Fibroblast of lung (primary cell): Measurements from ENCODE around the gene WSB2. TPM values are rescaled to one million over a fixed set of nuclear protein-coding genes. Genes with fewer than 3 reads are reported as not detected.
A peak's percentile ranks its signal among the peaks of the same experiment; 100 is the strongest.

Source experiments
- DNase-seq, 2 donors: peaks; one replicate each; pipeline versions ENCODE4 v3.0.0 to v3.0.0-alpha.2; 2010; ENCODE audit warnings: low read depth in 2 of 2
- H2AFZ ChIP-seq: 2 replicates; pipeline ENCODE4 v1.5.1; 2012; ENCODE audit warnings: low read length, control low read depth, inconsistent platforms
- H3K27ac ChIP-seq: 2 replicates; pipeline ENCODE4 v1.5.1; 2011; ENCODE audit warnings: low read length, control low read depth; ENCODE audit not compliant: insufficient read depth
- H3K27me3 ChIP-seq: 2 replicates; pipeline ENCODE4 v1.5.1; 2011; ENCODE audit warnings: mild to moderate bottlenecking, low read length; ENCODE audit not compliant: control insufficient read depth, insufficient read depth
- H3K36me3 ChIP-seq: 2 replicates; pipeline ENCODE4 v1.5.1; 2011; ENCODE audit warnings: low read length; ENCODE audit not compliant: control insufficient read depth, insufficient read depth
- H3K4me1 ChIP-seq: 2 replicates; pipeline ENCODE4 v1.5.1; 2011; ENCODE audit warnings: low read length; ENCODE audit not compliant: control insufficient read depth, insufficient read depth; ENCODE audit errors: extremely low read depth
- H3K4me2 ChIP-seq: 2 replicates; pipeline ENCODE4 v1.5.1; 2011; ENCODE audit warnings: low read length, control low read depth; ENCODE audit not compliant: insufficient read depth; ENCODE audit errors: extremely low read depth
- H3K4me3 ChIP-seq, 4 experiments: fragments of 200-600 bp in 1 of 4; sonication (generic) in 1 of 4; replicated peaks in 1 of 4; 2 replicates each; pipeline ENCODE4 v1.5.1; 2011 to 2016; ENCODE audit warnings: low read length in 4 of 4, low read depth in 3 of 4, mild to moderate bottlenecking in 3 of 4, control low read depth in 2 of 4, inconsistent platforms in 1 of 4, mixed read lengths in 1 of 4; ENCODE audit not compliant: insufficient read depth in 1 of 4; ENCODE audit errors: control extremely low read depth in 1 of 4
- H3K79me2 ChIP-seq: 2 replicates; pipeline ENCODE4 v1.5.1; 2012; ENCODE audit warnings: mild to moderate bottlenecking, low read length, inconsistent platforms; ENCODE audit not compliant: control insufficient read depth, insufficient read depth
- H3K9ac ChIP-seq: 2 replicates; pipeline ENCODE4 v1.5.1; 2011; ENCODE audit warnings: mild to moderate bottlenecking, low read length, control low read depth; ENCODE audit not compliant: insufficient read depth
- H3K9me3 ChIP-seq: 2 replicates; pipeline ENCODE4 v1.5.1; 2012; ENCODE audit warnings: low read depth, low read length; ENCODE audit not compliant: control insufficient read depth, insufficient read depth
- H4K20me1 ChIP-seq: 2 replicates; pipeline ENCODE4 v1.5.1; 2011; ENCODE audit warnings: low read length; ENCODE audit not compliant: control insufficient read depth, insufficient read depth; ENCODE audit errors: extremely low read depth
- EZH2 ChIP-seq: IDR thresholded peaks from 2 replicates; pipeline ENCODE4 v1.5.1; 2012; ENCODE audit warnings: low read length, control low read depth, mild to moderate bottlenecking; ENCODE audit errors: missing control alignments
- polyA plus RNA-seq, 2 donors: library from polyadenylated mRNA; depleted of rRNA in 1 of 2; stranded (reverse) in 1 of 2; unstranded in 1 of 2; fragments of >200 nt; gene quantifications; 2 replicates each; pipeline ENCODE4 v1.2.1, GENCODE V29; 2011 to 2012; ENCODE audit warnings: missing spikeins in 1 of 2
- total RNA-seq: library from RNA; depleted of rRNA; stranded (reverse); fragments of >200 nt; gene quantifications from 2 replicates; pipeline ENCODE4 v1.2.1, GENCODE V29; 2014
- TF ChIP-seq, protein P1 (sequence below), 2 donors: IDR thresholded peaks in 1 of 2; conservative IDR thresholded peaks in 1 of 2; 1 replicate in 1 of 2; 2 replicates in 1 of 2; pipeline ENCODE4 v1.5.1; 2011 to 2012; ENCODE audit warnings: low read length in 2 of 2, control low read depth in 1 of 2, inconsistent platforms in 1 of 2, low read depth in 1 of 2, mild to moderate bottlenecking in 1 of 2

The WSB2 gene
- total and polyA plus RNA-seq, 2 donors (not counting 1 experiment from before 2014, with no cell fraction given) = 118 to 122 TPM

DNA sequence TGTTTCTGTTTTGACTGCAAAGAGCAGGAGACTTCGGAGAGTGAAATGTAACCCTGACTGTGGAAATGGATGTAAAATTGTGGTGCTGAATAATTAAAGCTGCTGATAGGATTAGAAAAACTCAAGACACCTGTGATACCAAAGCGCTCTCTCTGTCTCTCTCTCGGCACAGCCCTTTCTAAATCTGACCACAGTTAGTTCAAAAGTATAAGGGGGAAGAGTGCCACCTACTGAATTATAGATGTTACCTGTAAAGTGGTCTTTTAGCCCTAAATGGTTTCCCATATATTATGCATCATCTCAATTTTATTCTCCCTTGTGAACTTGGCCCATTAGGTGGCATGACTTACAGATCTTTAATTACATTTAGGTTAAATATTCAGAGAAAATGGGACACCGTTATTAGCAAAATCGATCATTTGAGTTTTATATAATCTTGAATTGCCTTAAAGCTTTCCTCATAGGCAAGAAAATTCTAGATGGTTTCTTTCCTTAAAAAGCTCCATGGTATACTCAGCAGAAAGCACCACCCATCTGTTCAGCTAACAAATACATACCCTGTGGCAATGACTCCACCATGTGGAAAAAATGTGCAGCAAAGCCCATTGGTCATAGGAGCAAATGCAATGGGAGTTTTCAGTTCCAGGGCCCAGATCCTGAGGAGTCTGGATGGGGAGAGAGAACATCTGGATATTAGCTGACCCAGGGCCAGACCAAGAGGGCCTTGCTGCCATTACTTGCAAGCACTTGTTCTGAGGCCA lies 26.4 kb downstream of the WSB2 start:
- Histone ChIP-seq H3K27me3 (no peaks in the 10 kb centered on the region), H3K9ac (no peak overlapping the region), H3K4me1 (peaks cover 6% of the 10 kb centered on the region), H3K36me3 (peaks cover 25% of the 10 kb centered on the region), H3K27ac (peak overlapping the region; percentile 53), H4K20me1 (no peaks in the 10 kb centered on the region), H3K4me2 (no peak overlapping the region), H2AFZ (no peak overlapping the region), H3K79me2 (no peaks in the 10 kb centered on the region), H3K4me3 (peak overlapping the region in 1 of 4 experiments; percentile 27), H3K9me3 (no peaks in the 10 kb centered on the region)
- no peak for TF ChIP-seq EZH2
- TF ChIP-seq, protein P1, sequence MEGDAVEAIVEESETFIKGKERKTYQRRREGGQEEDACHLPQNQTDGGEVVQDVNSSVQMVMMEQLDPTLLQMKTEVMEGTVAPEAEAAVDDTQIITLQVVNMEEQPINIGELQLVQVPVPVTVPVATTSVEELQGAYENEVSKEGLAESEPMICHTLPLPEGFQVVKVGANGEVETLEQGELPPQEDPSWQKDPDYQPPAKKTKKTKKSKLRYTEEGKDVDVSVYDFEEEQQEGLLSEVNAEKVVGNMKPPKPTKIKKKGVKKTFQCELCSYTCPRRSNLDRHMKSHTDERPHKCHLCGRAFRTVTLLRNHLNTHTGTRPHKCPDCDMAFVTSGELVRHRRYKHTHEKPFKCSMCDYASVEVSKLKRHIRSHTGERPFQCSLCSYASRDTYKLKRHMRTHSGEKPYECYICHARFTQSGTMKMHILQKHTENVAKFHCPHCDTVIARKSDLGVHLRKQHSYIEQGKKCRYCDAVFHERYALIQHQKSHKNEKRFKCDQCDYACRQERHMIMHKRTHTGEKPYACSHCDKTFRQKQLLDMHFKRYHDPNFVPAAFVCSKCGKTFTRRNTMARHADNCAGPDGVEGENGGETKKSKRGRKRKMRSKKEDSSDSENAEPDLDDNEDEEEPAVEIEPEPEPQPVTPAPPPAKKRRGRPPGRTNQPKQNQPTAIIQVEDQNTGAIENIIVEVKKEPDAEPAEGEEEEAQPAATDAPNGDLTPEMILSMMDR (conservative IDR thresholded peaks at IDR 0.05 in 1 of 2, IDR thresholded peaks at IDR 0.05 in 1 of 2; ENCODE audit: low read depth in 1 of 2, low read length in 2 of 2) = peak; percentile 44 to 58
- DNase-seq = peak; percentile 55 to 76

DNA sequence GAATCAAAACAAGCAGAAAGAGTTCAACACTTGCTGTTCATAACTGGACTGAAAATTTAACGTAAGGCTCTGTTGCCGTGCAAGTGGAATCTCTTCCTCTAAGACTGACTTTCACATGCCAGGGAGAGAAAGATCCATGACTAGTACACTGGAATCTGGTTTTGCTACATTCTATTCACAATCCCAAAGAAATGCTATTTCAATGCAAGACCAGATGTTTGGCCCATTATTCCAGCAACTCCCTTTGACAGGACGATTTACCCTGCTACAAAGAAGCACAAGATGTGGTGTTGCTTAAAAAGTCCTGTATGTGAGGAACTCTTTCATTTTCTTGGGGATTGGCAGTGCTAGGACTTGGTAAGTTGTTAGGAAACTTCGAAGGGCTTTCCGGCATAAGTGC lies 27.1 kb downstream of the WSB2 start:
- Histone ChIP-seq H4K20me1 (no peaks in the 10 kb centered on the region), H3K27ac (peak overlapping the region; percentile 39), H3K4me1 (peaks cover 6% of the 10 kb centered on the region), H3K4me3 (peak overlapping the region in 1 of 4 experiments; percentile 27), H3K27me3 (no peaks in the 10 kb centered on the region), H3K36me3 (peaks cover 25% of the 10 kb centered on the region), H3K9ac (no peak overlapping the region), H3K79me2 (no peaks in the 10 kb centered on the region), H3K9me3 (no peaks in the 10 kb centered on the region), H2AFZ (no peak overlapping the region), H3K4me2 (no peak overlapping the region)
- DNase-seq = peak in 1 of 2 donors; percentile 49
- TF ChIP-seq, protein P1 (conservative IDR thresholded peaks at IDR 0.05 in 1 of 2, IDR thresholded peaks at IDR 0.05 in 1 of 2; ENCODE audit: low read depth in 1 of 2, low read length in 2 of 2) = no peak
- no peak for TF ChIP-seq EZH2

DNA sequence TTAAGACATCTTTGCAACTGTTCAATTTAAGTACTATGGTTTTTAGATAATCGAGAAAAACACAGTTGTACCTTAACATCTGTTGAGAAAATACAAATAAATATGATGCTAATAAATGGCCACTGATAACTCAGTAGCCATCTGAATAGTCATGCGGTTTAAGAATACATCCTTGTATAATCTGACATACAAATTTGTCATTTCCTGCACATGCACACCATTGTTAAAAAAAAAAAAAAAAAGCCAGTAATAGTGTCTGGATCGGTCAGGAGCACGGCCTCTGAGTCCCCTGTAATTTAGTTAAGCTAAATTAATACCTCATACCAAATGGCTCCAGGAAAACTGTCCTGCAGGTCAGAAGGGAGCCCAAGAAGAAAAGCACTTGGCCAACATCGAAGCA lies 27.7 kb downstream of the WSB2 start:
- Histone ChIP-seq H3K36me3 (peaks cover 27% of the 10 kb centered on the region), H3K4me2 (no peak overlapping the region), H3K27ac (peak overlapping the region; percentile 39), H3K79me2 (no peaks in the 10 kb centered on the region), H3K4me1 (peaks cover 6% of the 10 kb centered on the region), H3K4me3 (no peak overlapping the region), H3K9ac (no peak overlapping the region), H3K27me3 (no peaks in the 10 kb centered on the region), H3K9me3 (no peaks in the 10 kb centered on the region), H2AFZ (no peak overlapping the region), H4K20me1 (no peaks in the 10 kb centered on the region)
- no peak for DNase-seq
- no peak for TF ChIP-seq EZH2
- TF ChIP-seq, protein P1 (conservative IDR thresholded peaks at IDR 0.05 in 1 of 2, IDR thresholded peaks at IDR 0.05 in 1 of 2; ENCODE audit: low read depth in 1 of 2, low read length in 2 of 2) = no peak
